Stimulated activated CD4-positive, alpha-beta T cell treated with anti-CD3 and anti-CD28 coated beads, TNF-alpha, amount 100 ng/mL, for 24 hours (primary cell): Measurements from ENCODE around the gene SLC41A3.

Experiments
- DNase-seq, 3 experiments: peaks; one replicate each; pipeline ENCODE4 v3.0.0-alpha.2; 2020; ENCODE audit warnings: low read depth in 3 of 3

Gene SLC41A3

GRCh38 chr3:126026761-126027160 lies 57.2 kb downstream of the SLC41A3 start:
- DNase-seq, result no peak

GRCh38 chr3:126026277-126026751 lies 57.6 kb downstream of the SLC41A3 start:
- DNase-seq, result no peak

GRCh38 chr3:126025862-126026261 lies 58.1 kb downstream of the SLC41A3 start:
- no peak for DNase-seq

- no peak for DNase-seq
Observed at GRCh38 chr3:126025116-126025729, 58.7 kb downstream of the SLC41A3 start.

- no peak for DNase-seq
Observed at GRCh38 chr3:126024049-126024854, 59.7 kb downstream of the SLC41A3 start.

GRCh38 chr3:126023390-126023789 lies 60.5 kb downstream of the SLC41A3 start:
- DNase-seq, result no peak

- DNase-seq, result no peak
Observed at GRCh38 chr3:126022741-126023359, 61.1 kb downstream of the SLC41A3 start.

GRCh38 chr3:126021702-126022101 lies 62.2 kb downstream of the SLC41A3 start:
- DNase-seq, result no peak

- DNase-seq, result no peak
Observed at GRCh38 chr3:126021224-126021623, 62.7 kb downstream of the SLC41A3 start.

GRCh38 chr3:126019683-126020082 lies 64.2 kb downstream of the SLC41A3 start:
- no peak for DNase-seq

- no peak for DNase-seq
Observed at GRCh38 chr3:126018995-126019394, 64.9 kb downstream of the SLC41A3 start.

- no peak for DNase-seq
Observed at GRCh38 chr3:126018545-126018944, 65.4 kb downstream of the SLC41A3 start.

- DNase-seq, result no peak
Observed at GRCh38 chr3:126017362-126017761, 66.6 kb downstream of the SLC41A3 start.

- DNase-seq, result no peak
Observed at GRCh38 chr3:126016616-126017015, 67.3 kb downstream of the SLC41A3 start.

GRCh38 chr3:126015075-126015474 lies 68.8 kb downstream of the SLC41A3 start:
- no peak for DNase-seq

- DNase-seq, result no peak
Observed at GRCh38 chr3:126014252-126014651, 69.7 kb downstream of the SLC41A3 start.

- no peak for DNase-seq
Observed at GRCh38 chr3:126013751-126014156, 70.2 kb downstream of the SLC41A3 start.

- no peak for DNase-seq
Observed at GRCh38 chr3:126009181-126009580, 74.7 kb downstream of the SLC41A3 start.

- DNase-seq, result no peak
Observed at GRCh38 chr3:126008219-126008618, 75.7 kb downstream of the SLC41A3 start.

- DNase-seq, result no peak
Observed at GRCh38 chr3:126005951-126006350, 78.0 kb downstream of the SLC41A3 start.

- DNase-seq, result no peak
Observed at GRCh38 chr3:126004692-126005091, 79.2 kb downstream of the SLC41A3 start.

GRCh38 chr3:126004217-126004616 lies 79.7 kb downstream of the SLC41A3 start:
- DNase-seq, result no peak
